Esophagus muscularis mucosa (tissue), 4 donors: ENCODE measurements around the gene CBX4.

Source experiments
- CTCF ChIP-seq, 3 experiments: fragments of 200-600 bp in 2 of 3; fragments of 450-650 bp in 1 of 3; sonication (generic) in 2 of 3; IDR thresholded peaks; one replicate each; pipeline ENCODE4 v1.5.1; 2017 to 2019; ENCODE audit warnings: antibody characterized with exemption in 3 of 3, mild to moderate bottlenecking in 2 of 3, moderate library complexity in 1 of 3
- EP300 ChIP-seq: sonication (generic); formaldehyde crosslinking; IDR thresholded peaks from one replicate; pipeline ENCODE4 v1.6.1; 2017; ENCODE audit warnings: antibody characterized with exemption
- POLR2A ChIP-seq: fragments of 450-650 bp; IDR thresholded peaks from one replicate; pipeline ENCODE4 v1.6.1; 2017; ENCODE audit warnings: antibody characterized with exemption, moderate library complexity, mild to moderate bottlenecking, low read depth
- POLR2AphosphoS5 ChIP-seq, 2 donors: sonication (generic); formaldehyde crosslinking; IDR thresholded peaks; one replicate each; pipeline ENCODE4 v1.6.1; 2017; ENCODE audit warnings: antibody characterized with exemption in 2 of 2

DNA sequence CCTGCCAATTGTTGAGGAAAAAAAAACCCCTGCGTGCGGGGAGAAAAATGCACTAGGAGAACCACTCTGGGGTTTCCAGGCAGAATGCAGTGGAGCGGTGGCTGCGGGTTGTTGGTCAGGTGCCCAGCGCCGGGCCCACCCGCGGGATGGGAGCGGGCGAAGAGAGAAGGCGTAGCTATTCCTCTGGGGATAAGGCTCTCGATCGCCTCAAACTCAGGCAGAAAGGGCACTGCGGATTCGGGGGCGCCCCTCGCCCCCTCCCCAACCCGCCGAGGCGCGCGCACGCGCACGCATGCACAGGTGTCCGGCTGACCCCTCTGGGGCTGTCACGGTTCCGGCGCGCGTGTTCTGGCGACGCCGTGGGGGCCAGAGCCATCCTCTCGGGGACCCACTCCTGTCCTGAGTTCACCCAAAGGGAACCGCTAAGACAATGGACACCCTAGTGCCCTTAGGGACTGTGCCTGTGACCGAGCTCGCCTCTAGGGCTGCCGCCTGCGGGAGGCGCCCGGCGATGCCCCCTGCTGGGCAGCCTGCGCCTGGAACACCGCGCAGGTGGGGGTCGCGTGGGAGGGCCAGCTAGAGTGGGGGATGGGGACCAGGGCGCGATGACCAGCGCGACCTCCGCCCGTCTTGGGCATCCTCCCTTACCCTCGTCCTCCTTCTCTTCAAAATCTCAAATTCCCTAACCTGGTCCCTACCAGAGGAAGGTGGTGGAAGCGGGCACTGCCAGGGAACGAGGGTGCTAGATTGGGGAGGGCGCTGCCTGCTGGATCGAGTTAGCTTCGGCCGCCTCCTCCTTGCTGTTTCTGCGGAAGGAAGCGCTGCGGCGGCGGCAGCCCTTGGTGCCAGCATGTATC lies 28.0 kb downstream of the CBX4 start:
- TF ChIP-seq CTCF (IDR thresholded peaks at IDR 0.05) = peak; percentile 40 to 52 (median 42)
- TF ChIP-seq POLR2A = no peak
- no peak for TF ChIP-seq POLR2AphosphoS5 (IDR thresholded peaks at IDR 0.05)
- TF ChIP-seq EP300 = no peak
